Measurements from ENCODE around the gene TNFRSF12A.
A peak's percentile ranks its signal among the peaks of the same experiment; 100 is the strongest.

DNA sequence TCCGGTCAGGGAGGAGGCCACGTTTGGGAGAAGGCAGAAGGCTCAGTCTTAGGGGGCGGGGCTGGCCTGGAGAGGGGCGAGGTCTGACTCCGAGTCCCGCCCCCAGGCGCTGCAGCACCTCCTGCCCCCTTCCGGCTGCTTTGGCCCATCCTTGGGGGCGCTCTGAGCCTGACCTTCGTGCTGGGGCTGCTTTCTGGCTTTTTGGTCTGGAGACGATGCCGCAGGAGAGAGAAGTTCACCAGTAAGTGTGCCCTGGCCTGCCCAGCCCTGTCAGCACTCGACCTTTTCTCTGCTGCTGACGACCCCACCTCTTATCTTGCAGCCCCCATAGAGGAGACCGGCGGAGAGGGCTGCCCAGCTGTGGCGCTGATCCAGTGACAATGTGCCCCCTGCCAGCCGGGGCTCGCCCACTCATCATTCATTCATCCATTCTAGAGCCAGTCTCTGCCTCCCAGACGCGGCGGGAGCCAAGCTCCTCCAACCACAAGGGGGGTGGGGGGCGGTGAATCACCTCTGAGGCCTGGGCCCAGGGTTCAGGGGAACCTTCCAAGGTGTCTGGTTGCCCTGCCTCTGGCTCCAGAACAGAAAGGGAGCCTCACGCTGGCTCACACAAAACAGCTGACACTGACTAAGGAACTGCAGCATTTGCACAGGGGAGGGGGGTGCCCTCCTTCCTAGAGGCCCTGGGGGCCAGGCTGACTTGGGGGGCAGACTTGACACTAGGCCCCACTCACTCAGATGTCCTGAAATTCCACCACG lies 1.5 kb downstream of the TNFRSF12A start:
- TF ChIP-seq, protein P1, sequence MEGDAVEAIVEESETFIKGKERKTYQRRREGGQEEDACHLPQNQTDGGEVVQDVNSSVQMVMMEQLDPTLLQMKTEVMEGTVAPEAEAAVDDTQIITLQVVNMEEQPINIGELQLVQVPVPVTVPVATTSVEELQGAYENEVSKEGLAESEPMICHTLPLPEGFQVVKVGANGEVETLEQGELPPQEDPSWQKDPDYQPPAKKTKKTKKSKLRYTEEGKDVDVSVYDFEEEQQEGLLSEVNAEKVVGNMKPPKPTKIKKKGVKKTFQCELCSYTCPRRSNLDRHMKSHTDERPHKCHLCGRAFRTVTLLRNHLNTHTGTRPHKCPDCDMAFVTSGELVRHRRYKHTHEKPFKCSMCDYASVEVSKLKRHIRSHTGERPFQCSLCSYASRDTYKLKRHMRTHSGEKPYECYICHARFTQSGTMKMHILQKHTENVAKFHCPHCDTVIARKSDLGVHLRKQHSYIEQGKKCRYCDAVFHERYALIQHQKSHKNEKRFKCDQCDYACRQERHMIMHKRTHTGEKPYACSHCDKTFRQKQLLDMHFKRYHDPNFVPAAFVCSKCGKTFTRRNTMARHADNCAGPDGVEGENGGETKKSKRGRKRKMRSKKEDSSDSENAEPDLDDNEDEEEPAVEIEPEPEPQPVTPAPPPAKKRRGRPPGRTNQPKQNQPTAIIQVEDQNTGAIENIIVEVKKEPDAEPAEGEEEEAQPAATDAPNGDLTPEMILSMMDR (IDR thresholded peaks at IDR 0.05) = peak in 9 of 12 donors; percentile 23 to 64 (median 42)
- no peak for TF ChIP-seq POLR2A (IDR thresholded peaks at IDR 0.05)
